Stimulated activated CD4-positive, alpha-beta T cell treated with anti-CD3 and anti-CD28 coated beads, Interleukin-4, amount 100 ng/mL, for 24 hours (primary cell): Measurements from ENCODE around the gene EFCAB11.

Experiments used
- DNase-seq: peaks from one replicate; pipeline ENCODE4 v3.0.0-alpha.2; 2020

EFCAB11 gene

GRCh38 chr14:89807892-89808291 lies 146.6 kb downstream of the EFCAB11 start:
- DNase-seq = no peak

- DNase-seq = no peak
These were observed 147.4 kb downstream of the EFCAB11 start for GRCh38 chr14:89807151-89807550.

DNA sequence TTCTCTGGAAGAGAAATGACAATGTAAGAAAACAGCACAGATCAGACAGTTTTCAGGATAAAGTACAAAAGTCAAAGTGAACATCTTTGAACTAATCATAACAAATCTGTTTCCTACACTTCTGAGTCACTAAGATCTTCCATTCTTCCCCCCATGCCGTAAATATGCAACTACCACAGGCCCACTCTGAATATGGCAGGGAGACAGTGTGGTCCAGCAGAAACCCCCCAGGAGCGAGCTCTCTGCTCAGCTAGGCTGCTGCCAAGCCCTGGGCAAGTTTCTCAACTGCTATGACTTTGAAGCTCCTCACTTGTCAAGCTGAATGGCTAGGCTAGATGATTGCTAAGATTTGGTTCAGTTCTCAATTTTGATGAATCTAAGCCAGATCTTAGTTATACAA lies 148.1 kb downstream of the EFCAB11 start:
- DNase-seq = no peak

- no peak for DNase-seq
These were observed 149.0 kb downstream of the EFCAB11 start for GRCh38 chr14:89805501-89805900.

- no peak for DNase-seq
These were observed 151.0 kb downstream of the EFCAB11 start for GRCh38 chr14:89803542-89803941.

GRCh38 chr14:89801136-89801535 lies 153.4 kb downstream of the EFCAB11 start:
- no peak for DNase-seq

- no peak for DNase-seq
These were observed 156.2 kb downstream of the EFCAB11 start for GRCh38 chr14:89798212-89798773.

- no peak for DNase-seq
These were observed 157.4 kb downstream of the EFCAB11 start for GRCh38 chr14:89797148-89797547.

DNA sequence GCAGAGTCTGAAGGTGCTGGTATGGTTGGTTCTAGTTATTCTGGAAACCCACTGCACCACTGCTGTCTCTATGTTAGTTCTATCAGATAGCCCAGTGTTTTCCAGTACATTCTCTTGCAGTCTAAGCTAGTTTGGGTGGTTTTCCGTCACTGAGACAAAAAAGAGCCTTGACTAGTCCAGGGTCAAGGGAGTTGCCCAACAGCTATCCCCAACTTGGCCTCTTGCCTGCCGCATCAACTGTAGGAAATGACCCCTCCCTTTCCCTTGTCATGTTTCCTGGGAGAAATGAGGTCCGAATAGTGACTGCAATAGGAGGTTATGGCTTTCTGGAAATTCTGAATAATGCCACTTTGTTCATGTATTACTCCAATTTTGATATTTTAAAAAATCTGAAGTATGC lies 160.4 kb downstream of the EFCAB11 start:
- no peak for DNase-seq

- no peak for DNase-seq
These were observed 161.2 kb downstream of the EFCAB11 start for GRCh38 chr14:89793367-89793716.

- no peak for DNase-seq
These were observed 161.8 kb downstream of the EFCAB11 start for GRCh38 chr14:89792489-89793366.

DNA sequence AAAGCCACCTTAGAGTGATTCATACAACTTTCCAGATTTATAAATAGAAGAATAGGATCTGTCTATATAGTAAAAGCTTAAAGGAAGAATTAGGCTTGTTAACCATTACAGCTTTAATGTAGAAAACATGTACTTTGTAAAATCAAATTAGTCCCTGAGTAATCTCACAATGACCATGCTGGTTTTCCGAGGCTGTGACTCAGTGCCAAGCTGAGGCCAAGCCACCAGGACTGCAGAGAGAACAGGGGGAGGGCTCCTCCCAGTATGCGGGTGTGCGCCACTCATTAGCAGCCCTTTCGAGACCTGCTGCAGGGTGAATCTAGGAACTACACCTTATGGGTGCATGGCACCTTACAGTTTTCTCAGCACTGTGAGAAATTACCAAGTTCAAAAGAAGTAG lies 167.0 kb downstream of the EFCAB11 start:
- DNase-seq = no peak

DNA sequence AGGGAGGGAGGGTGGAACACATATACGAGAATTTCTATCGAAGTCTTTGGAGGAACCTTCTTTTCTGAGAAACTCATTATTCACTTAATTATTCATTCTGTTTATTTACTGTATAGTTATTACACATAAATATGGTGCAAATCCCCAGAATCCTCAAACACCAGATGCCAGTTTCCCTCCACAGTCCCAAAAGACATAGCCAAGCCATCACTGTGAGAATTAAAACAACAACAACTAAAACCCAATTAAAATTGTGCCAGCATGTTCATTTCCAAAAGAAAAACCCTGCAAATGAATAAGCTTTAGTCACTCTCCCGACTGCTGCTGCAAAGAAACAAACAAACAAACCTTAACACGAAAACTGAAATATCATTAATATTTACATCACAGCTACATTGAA lies 173.5 kb downstream of the EFCAB11 start:
- DNase-seq = no peak

- DNase-seq = no peak
These were observed 174.8 kb downstream of the EFCAB11 start for GRCh38 chr14:89779707-89780106.

GRCh38 chr14:89775946-89776345 lies 178.6 kb downstream of the EFCAB11 start:
- DNase-seq = no peak

- no peak for DNase-seq
These were observed 179.4 kb downstream of the EFCAB11 start for GRCh38 chr14:89775151-89775550.

DNA sequence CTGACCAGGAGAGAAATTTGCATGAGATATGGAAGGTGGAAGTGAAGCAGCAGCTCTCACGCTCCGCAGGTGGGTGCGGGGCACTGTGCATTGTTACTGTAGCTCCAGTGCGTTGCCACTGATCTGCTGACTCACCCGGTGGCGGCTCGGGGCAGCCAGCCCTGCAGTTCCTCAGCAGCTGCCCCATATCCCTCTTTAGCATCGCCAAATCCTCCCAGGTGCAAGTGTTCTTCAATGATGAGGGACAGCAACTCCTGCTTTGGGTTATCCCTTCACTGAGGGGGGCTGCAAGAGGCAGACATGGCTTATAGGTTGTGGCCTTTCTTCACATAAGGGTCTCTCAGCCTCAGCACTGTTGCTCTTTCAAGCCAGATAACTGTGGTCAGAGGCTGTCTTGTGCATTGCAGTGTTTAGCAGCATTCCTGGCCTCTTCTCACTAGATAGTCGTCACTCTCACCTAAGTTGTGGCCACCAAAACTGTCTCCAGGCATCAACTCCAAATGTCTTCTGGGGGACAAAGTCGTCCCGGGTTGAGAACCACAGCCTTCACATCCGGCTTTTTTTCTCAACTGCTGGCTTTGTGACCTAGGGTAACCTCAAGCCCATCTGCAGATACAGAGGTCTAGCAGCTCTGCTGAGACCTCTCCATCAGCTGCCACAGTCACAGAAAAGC lies 180.8 kb downstream of the EFCAB11 start:
- DNase-seq = peak; percentile 66

DNA sequence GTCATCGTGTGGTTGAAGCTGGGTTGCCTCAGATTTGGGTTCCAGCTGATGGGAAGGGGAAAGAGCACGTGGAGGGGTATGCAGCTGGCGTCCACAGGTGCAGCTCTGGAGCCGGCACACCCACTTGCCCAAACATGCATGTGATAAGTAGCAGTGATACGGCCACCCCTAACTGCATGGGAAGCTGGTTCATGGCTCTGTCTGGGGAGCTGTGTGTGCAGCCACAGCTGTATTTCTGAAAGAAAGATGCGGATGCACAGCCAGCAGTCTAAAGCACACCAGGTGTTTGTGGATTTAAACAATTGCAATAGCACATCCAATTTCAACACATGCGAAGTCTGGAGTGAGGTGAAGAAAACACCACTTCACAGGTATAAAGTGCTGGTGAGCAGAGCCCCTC lies 181.4 kb downstream of the EFCAB11 start:
- no peak for DNase-seq

- no peak for DNase-seq
These were observed 183.3 kb downstream of the EFCAB11 start for GRCh38 chr14:89771251-89771650.

DNA sequence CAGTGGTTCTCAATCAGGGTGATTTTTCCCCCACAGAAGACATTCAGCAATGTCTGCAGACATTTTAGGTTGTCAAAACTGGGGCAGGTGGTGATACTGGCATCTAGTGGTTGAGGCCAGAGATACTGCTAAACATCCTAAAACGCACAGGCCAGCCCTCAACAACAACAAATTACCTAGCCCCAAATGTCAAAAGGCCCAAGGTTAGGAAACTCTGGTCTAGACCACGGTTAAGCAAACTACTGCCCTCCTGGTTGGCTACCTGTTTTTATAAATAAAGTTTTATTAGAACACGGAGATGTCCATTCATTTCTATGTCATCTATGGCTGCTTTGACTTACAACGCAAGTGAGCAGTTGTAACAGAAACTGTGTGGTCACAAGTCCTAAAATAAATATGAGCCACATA lies 186.7 kb downstream of the EFCAB11 start:
- DNase-seq = peak; percentile 69

DNA sequence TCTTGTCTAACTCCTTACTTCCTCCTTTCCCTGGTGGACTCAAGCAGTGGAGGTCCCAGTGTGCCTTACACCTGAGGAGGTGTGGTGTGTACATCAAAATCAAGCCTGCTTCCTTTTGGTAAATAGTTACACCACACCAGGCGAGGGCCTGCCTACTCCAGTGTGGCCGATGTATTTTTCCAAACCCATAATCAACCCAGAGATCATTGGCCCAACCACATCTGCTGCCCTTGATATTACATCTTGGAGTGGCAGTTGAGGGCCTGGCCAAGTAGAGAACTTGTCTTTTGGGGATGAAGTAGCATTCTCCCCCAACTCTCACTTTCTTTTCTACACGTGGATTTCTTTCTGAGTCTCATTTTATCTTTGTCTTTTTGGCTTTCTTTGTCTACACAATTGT lies 187.4 kb downstream of the EFCAB11 start:
- no peak for DNase-seq

DNA sequence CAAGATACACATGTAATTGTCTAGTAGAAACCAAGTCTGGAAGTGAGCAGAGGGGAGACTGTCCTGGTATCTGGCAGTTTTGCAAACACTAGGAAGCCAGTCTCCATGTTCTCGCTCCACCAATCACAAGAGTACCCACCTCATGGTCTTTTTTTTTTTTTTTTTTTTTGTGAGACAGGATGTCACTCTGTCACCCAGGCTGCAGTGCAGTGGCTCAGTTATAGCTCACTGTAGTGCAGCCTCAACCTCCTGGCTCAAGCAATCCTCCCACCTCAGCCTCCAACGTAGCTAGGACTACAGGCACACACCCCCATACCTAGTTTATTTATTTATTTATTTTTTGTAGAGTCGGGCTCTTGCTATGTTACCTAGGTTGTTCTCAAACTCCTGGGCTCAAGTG lies 189.2 kb downstream of the EFCAB11 start:
- DNase-seq = no peak

DNA sequence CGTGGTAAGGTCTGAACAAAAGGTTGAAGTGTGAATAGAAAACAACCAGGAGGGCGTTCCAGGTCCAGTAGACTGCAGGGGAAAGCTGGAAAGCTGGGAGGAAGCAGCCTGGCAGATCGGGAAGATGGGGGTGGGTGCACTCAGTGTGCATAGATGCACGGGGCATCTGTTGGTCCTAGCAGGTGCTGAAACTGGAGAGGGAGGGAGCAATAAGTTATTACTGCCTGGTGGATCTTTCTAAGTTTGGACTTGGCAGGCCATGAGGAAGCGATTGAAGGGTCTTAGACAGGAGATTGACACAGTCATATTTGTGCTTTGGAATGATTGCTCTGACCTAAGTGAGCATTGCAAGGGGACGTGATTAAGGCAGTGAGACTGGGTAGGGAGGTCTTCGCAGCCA lies 194.4 kb downstream of the EFCAB11 start:
- DNase-seq = no peak

GRCh38 chr14:89757313-89757939 lies 197.1 kb downstream of the EFCAB11 start:
- DNase-seq = no peak
